GM21717 (cell line): ENCODE measurements around the gene TTC1.
"Not testable (repeated sequence)": the region's sequence is repeated elsewhere in the genome, so short reads cannot be mapped to it uniquely, and the experiment has no call there.

Experiments used
- ATAC-seq: cut with Tn5 transposase; IDR thresholded peaks from one replicate; pipeline ENCODE4 v1.9.1; 2021; ENCODE audit warnings: mild to moderate bottlenecking, moderate library complexity; ENCODE audit not compliant: unreplicated experiment

The TTC1 gene

GRCh38 chr5:160039810-160040470 lies 31.0 kb downstream of the TTC1 start:
- ATAC-seq, result no peak

- no peak for ATAC-seq
Measured at GRCh38 chr5:160040471-160040835, 31.5 kb downstream of the TTC1 start.

GRCh38 chr5:160042671-160043070 lies 33.7 kb downstream of the TTC1 start:
- ATAC-seq, result no peak

- ATAC-seq, result no peak
Measured at GRCh38 chr5:160044391-160044804, 35.5 kb downstream of the TTC1 start.

GRCh38 chr5:160044967-160045366 lies 36.0 kb downstream of the TTC1 start:
- no peak for ATAC-seq

GRCh38 chr5:160047423-160047822 lies 38.5 kb downstream of the TTC1 start:
- ATAC-seq, result no peak

GRCh38 chr5:160048131-160048530 lies 39.2 kb downstream of the TTC1 start:
- no peak for ATAC-seq

GRCh38 chr5:160049099-160049498 lies 40.2 kb downstream of the TTC1 start:
- no peak for ATAC-seq

GRCh38 chr5:160054047-160054446 lies 45.1 kb downstream of the TTC1 start:
- no peak for ATAC-seq

GRCh38 chr5:160054831-160055230 lies 45.9 kb downstream of the TTC1 start:
- no peak for ATAC-seq

- no peak for ATAC-seq
Measured at GRCh38 chr5:160057256-160057655, 48.3 kb downstream of the TTC1 start.

- ATAC-seq, result no peak
Measured at GRCh38 chr5:160060001-160060400, 51.1 kb downstream of the TTC1 start.

GRCh38 chr5:160061770-160062169 lies 52.8 kb downstream of the TTC1 start:
- ATAC-seq, result no peak

GRCh38 chr5:160064417-160064810 lies 55.5 kb downstream of the TTC1 start:
- no peak for ATAC-seq

- no peak for ATAC-seq
Measured at GRCh38 chr5:160064995-160065614, 56.2 kb downstream of the TTC1 start.

- not testable (repeated sequence) for ATAC-seq
Measured at GRCh38 chr5:160069120-160069519, 60.2 kb downstream of the TTC1 start.

GRCh38 chr5:160071516-160071915 lies 62.6 kb downstream of the TTC1 start:
- ATAC-seq, result no peak

- no peak for ATAC-seq
Measured at GRCh38 chr5:160071916-160072315, 63.0 kb downstream of the TTC1 start.

GRCh38 chr5:160075073-160075472 lies 66.1 kb downstream of the TTC1 start:
- ATAC-seq, result no peak

- ATAC-seq, result no peak
Measured at GRCh38 chr5:160076997-160077396, 68.1 kb downstream of the TTC1 start.

GRCh38 chr5:160079753-160080152 lies 70.8 kb downstream of the TTC1 start:
- no peak for ATAC-seq

GRCh38 chr5:160081495-160081894 lies 72.6 kb downstream of the TTC1 start:
- ATAC-seq, result no peak
